Keratinocyte (primary cell): ENCODE data around the gene RNASE9. TPM values are rescaled to one million over a fixed set of nuclear protein-coding genes. Genes with fewer than 3 reads are reported as not detected.

Source experiments
- DNase-seq: peaks from one replicate; pipeline ENCODE4 v3.0.0-alpha.2; 2011; ENCODE audit warnings: low read depth, missing footprints, low spot score
- FAIRE-seq: peaks from 2 replicates; lab custom pipeline; 2011; peaks lifted over from hg19 to GRCh38; lab: Jason Lieb, UNC
- H2AFZ ChIP-seq: 2 replicates; pipeline ENCODE4 v1.6.0; 2012; ENCODE audit warnings: low read length, control low read depth, inconsistent platforms; ENCODE audit not compliant: control insufficient read depth
- H3K27ac ChIP-seq: 2 replicates; pipeline ENCODE4 v1.5.1; 2011; ENCODE audit warnings: low read length; ENCODE audit not compliant: control insufficient read depth, insufficient read depth
- H3K27me3 ChIP-seq: 3 replicates; pipeline ENCODE4 v1.6.0; 2011; ENCODE audit warnings: low read length; ENCODE audit not compliant: control insufficient read depth, insufficient read depth; ENCODE audit errors: extremely low read depth
- H3K36me3 ChIP-seq, 2 experiments: 2 replicates in 1 of 2; 3 replicates in 1 of 2; pipeline ENCODE4 v1.5.1; 2011; ENCODE audit warnings: low read length in 2 of 2, mild to moderate bottlenecking in 1 of 2; ENCODE audit not compliant: control insufficient read depth in 2 of 2, insufficient read depth in 2 of 2; ENCODE audit errors: extremely low read depth in 1 of 2
- H3K4me1 ChIP-seq: 3 replicates; pipeline ENCODE4 v1.5.1; 2011; ENCODE audit warnings: low read length; ENCODE audit not compliant: control insufficient read depth, insufficient read depth; ENCODE audit errors: extremely low read depth
- H3K4me2 ChIP-seq: 3 replicates; pipeline ENCODE4 v1.6.0; 2011; ENCODE audit warnings: low read depth, low read length; ENCODE audit not compliant: control insufficient read depth, insufficient read depth; ENCODE audit errors: extremely low read depth
- H3K4me3 ChIP-seq, 3 experiments: fragments of 200-600 bp in 1 of 3; sonication (generic) in 1 of 3; 2 replicates in 2 of 3; 3 replicates in 1 of 3; pipeline ENCODE4 v1.5.1; 2011 to 2016; ENCODE audit warnings: low read length in 3 of 3, mild to moderate bottlenecking in 3 of 3, control low read depth in 2 of 3, inconsistent platforms in 1 of 3, low read depth in 1 of 3, mixed read lengths in 1 of 3, mixed run types in 1 of 3, moderate library complexity in 1 of 3; ENCODE audit not compliant: control insufficient read depth in 2 of 3, insufficient read depth in 2 of 3; ENCODE audit errors: extremely low read depth in 1 of 3
- H3K79me2 ChIP-seq: 2 replicates; pipeline ENCODE4 v1.6.0; 2012; ENCODE audit warnings: low read length; ENCODE audit not compliant: control insufficient read depth, insufficient read depth
- H3K9ac ChIP-seq: 3 replicates; pipeline ENCODE4 v1.6.0; 2011; ENCODE audit warnings: low read length; ENCODE audit not compliant: control insufficient read depth, insufficient read depth; ENCODE audit errors: extremely low read depth
- H3K9me1 ChIP-seq: 3 replicates; pipeline ENCODE4 v1.6.0; 2011; ENCODE audit warnings: low read length; ENCODE audit not compliant: control insufficient read depth, insufficient read depth; ENCODE audit errors: extremely low read depth
- H3K9me3 ChIP-seq: 2 replicates; pipeline ENCODE4 v1.5.1; 2012; ENCODE audit warnings: low read depth, low read length; ENCODE audit not compliant: control insufficient read depth
- H4K20me1 ChIP-seq: 3 replicates; pipeline ENCODE4 v1.6.0; 2011; ENCODE audit warnings: low read length; ENCODE audit not compliant: control insufficient read depth, insufficient read depth; ENCODE audit errors: extremely low read depth
- CTCF ChIP-seq, 3 experiments: IDR thresholded peaks in 1 of 3; conservative IDR thresholded peaks in 1 of 3; optimal IDR thresholded peaks in 1 of 3; 2 replicates in 2 of 3; 3 replicates in 1 of 3; pipeline versions ENCODE3 to v1.5.1; 2011; ENCODE audit warnings: low read length in 3 of 3, mild to moderate bottlenecking in 3 of 3, moderate library complexity in 2 of 3, control low read depth in 1 of 3, inconsistent platforms in 1 of 3; ENCODE audit not compliant: insufficient read depth in 2 of 3; ENCODE audit errors: extremely low read depth in 1 of 3
- EZH2 ChIP-seq: IDR thresholded peaks from one replicate; pipeline ENCODE4 v1.6.1; 2012; ENCODE audit warnings: inconsistent platforms, mild to moderate bottlenecking, low read length, moderate library complexity
- dilution Hi-C: fragments of 300-500 bp; cut with MboI; formaldehyde crosslinking; loops from one replicate; pipeline ENCODE4 v1.7.0; 2020; ENCODE audit warnings: low sequenced_read_pairs; ENCODE audit not compliant: extremely low pct_ligation_motif_present
- polyA plus RNA-seq, 5 experiments: library from polyadenylated mRNA; depleted of rRNA in 3 of 5; stranded (reverse) in 3 of 5; stranded (forward) in 1 of 5; unstranded in 1 of 5; fragments of >200 nt; gene quantifications; 1 replicate in 1 of 5; 2 replicates in 3 of 5; 3 replicates in 1 of 5; pipeline versions ENCODE4 v1.2.1 to v1.2.3, GENCODE V29; 2011 to 2012; ENCODE audit warnings: missing spikeins in 2 of 5, low read depth in 1 of 5, low replicate concordance in 1 of 5

The RNASE9 gene
- polyA plus RNA-seq, 1 donor (not counting 4 experiments of a cell fraction or from before 2014, with no cell fraction given) = not detected

- H3K79me2 ChIP-seq = no peaks in the 10 kb centered on the region
- H3K4me3 ChIP-seq = no peak overlapping the region
- no peak for FAIRE-seq
- no peak for DNase-seq
- H3K27ac ChIP-seq = no peak overlapping the region
- H3K9ac ChIP-seq = no peak overlapping the region
- dilution Hi-C loops = no loop called here
- TF ChIP-seq CTCF (optimal IDR thresholded peaks at IDR 0.05 in 1 of 3, IDR thresholded peaks at IDR 0.05 in 1 of 3, conservative IDR thresholded peaks at IDR 0.05 in 1 of 3; ENCODE audit: extremely low read depth in 1 of 3, insufficient read depth in 2 of 3, low read length in 3 of 3) (no peak), EZH2 (no peak)
- no peak overlapping the region for H2AFZ ChIP-seq
- no peak overlapping the region for H3K4me2 ChIP-seq
- no peaks in the 10 kb centered on the region for H3K36me3 ChIP-seq
- H3K27me3 ChIP-seq = no peaks in the 10 kb centered on the region
- H3K9me1 ChIP-seq = no peaks in the 10 kb centered on the region
- peaks cover 7% of the 10 kb centered on the region for H3K4me1 ChIP-seq
- H3K9me3 ChIP-seq = no peaks in the 10 kb centered on the region
- H4K20me1 ChIP-seq = no peaks in the 10 kb centered on the region
These were observed 41.7 kb upstream of the RNASE9 start for GRCh38 chr14:20602583-20602982.

- FAIRE-seq (no peak), DNase-seq (no peak)
- H4K20me1 ChIP-seq = no peaks in the 10 kb centered on the region
- H3K4me1 ChIP-seq = peaks cover 7% of the 10 kb centered on the region
- no peaks in the 10 kb centered on the region for H3K36me3 ChIP-seq
- H2AFZ ChIP-seq = no peak overlapping the region
- dilution Hi-C loops = no loop called here
- H3K27me3 ChIP-seq = no peaks in the 10 kb centered on the region
- no peaks in the 10 kb centered on the region for H3K79me2 ChIP-seq
- no peak overlapping the region for H3K27ac ChIP-seq
- no peak overlapping the region for H3K4me3 ChIP-seq
- no peak overlapping the region for H3K4me2 ChIP-seq
- TF ChIP-seq CTCF (optimal IDR thresholded peaks at IDR 0.05 in 1 of 3, IDR thresholded peaks at IDR 0.05 in 1 of 3, conservative IDR thresholded peaks at IDR 0.05 in 1 of 3; ENCODE audit: extremely low read depth in 1 of 3, insufficient read depth in 2 of 3, low read length in 3 of 3) = no peak
- TF ChIP-seq EZH2 = no peak
- H3K9me3 ChIP-seq = no peaks in the 10 kb centered on the region
- no peaks in the 10 kb centered on the region for H3K9me1 ChIP-seq
- no peak overlapping the region for H3K9ac ChIP-seq
These were observed 40.7 kb upstream of the RNASE9 start for GRCh38 chr14:20601522-20601921.
